Neural cell (in vitro differentiated cells): ENCODE results near the gene TYW3. TPM values are rescaled to one million over a fixed set of nuclear protein-coding genes. Genes with fewer than 3 reads are reported as not detected.

Experiments used
- H2AFZ ChIP-seq: fragments of 200-600, 300-800 bp; sonication (generic), shearing (Covaris generic); 2 replicates; pipeline ENCODE4 v1.6.0; 2014; ENCODE audit warnings: low read depth, mild to moderate bottlenecking, antibody characterized with exemption, low read length, moderate library complexity
- H3F3A ChIP-seq: fragments of 200-600 bp; shearing (Covaris generic); 2 replicates; pipeline ENCODE4 v1.6.1; 2016; ENCODE audit warnings: mild to moderate bottlenecking, moderate library complexity, mixed read lengths, antibody characterized with exemption, low read length; ENCODE audit not compliant: insufficient read depth, poor library complexity, severe bottlenecking
- H3K27ac ChIP-seq: fragments of 200-600, 300-800 bp; sonication (generic), shearing (Covaris generic); 2 replicates; pipeline ENCODE4 v1.5.1; 2014; ENCODE audit warnings: mild to moderate bottlenecking, low read length, moderate library complexity
- H3K27me3 ChIP-seq: fragments of 300-800, 200-600 bp; sonication (generic), shearing (Covaris generic); 2 replicates; pipeline ENCODE4 v1.6.0; 2014; ENCODE audit warnings: mild to moderate bottlenecking, low read depth, low read length, moderate library complexity; ENCODE audit not compliant: insufficient read depth
- H3K36me3 ChIP-seq: fragments of 300-800, 200-600 bp; sonication (generic), shearing (Covaris generic); 2 replicates; pipeline ENCODE4 v1.5.1; 2014; ENCODE audit warnings: mild to moderate bottlenecking, antibody characterized with exemption, low read length, moderate library complexity; ENCODE audit not compliant: insufficient read depth
- H3K4me2 ChIP-seq: fragments of 300-800, 200-600 bp; sonication (generic), shearing (Covaris generic); 2 replicates; pipeline ENCODE4 v1.6.0; 2014; ENCODE audit warnings: mild to moderate bottlenecking, low read length
- H3K4me3 ChIP-seq: fragments of 300-800, 200-600 bp; sonication (generic), shearing (Covaris generic); 2 replicates; pipeline ENCODE4 v1.5.1; 2014; ENCODE audit warnings: mild to moderate bottlenecking, low read length, moderate library complexity
- H3K79me2 ChIP-seq: fragments of 200-600 bp; shearing (Covaris generic); replicated peaks from 2 replicates; pipeline ENCODE4 v1.6.0; 2014; ENCODE audit warnings: mild to moderate bottlenecking, low read length, moderate library complexity; ENCODE audit not compliant: insufficient read depth
- H3K9ac ChIP-seq: fragments of 300-800, 200-600 bp; sonication (generic), shearing (Covaris generic); 2 replicates; pipeline ENCODE4 v1.6.1; 2016; ENCODE audit warnings: mild to moderate bottlenecking, low read length, mixed read lengths
- H3K9me2 ChIP-seq: fragments of 200-600 bp; shearing (Covaris generic); 2 replicates; pipeline ENCODE4 v1.6.1; 2016; ENCODE audit warnings: mild to moderate bottlenecking, low read length, mixed read lengths; ENCODE audit not compliant: insufficient read depth
- H3K9me3 ChIP-seq: fragments of 200-600, 300-800 bp; sonication (generic), shearing (Covaris generic); 2 replicates; pipeline ENCODE4 v1.6.1; 2016; ENCODE audit warnings: mild to moderate bottlenecking, mixed run types, low read length, moderate library complexity, mixed read lengths
- H4K20me1 ChIP-seq: fragments of 200-600 bp; shearing (Covaris generic); 2 replicates; pipeline ENCODE4 v1.6.1; 2016; ENCODE audit warnings: mild to moderate bottlenecking, mixed run types; ENCODE audit not compliant: insufficient read depth
- EP300 ChIP-seq: fragments of 450-650 bp; conservative IDR thresholded peaks from 2 replicates; pipeline ENCODE4 v1.6.1; 2014; ENCODE audit warnings: antibody characterized with exemption, mild to moderate bottlenecking, moderate library complexity; ENCODE audit not compliant: poor library complexity, severe bottlenecking
- EZH2 ChIP-seq: fragments of 200-600, 300-800 bp; shearing (Covaris generic), sonication (generic); IDR thresholded peaks from 2 replicates; pipeline ENCODE4 v1.6.1; 2014; ENCODE audit warnings: antibody characterized with exemption, low read length, borderline replicate concordance, mild to moderate bottlenecking; ENCODE audit not compliant: insufficient read depth, poor library complexity, severe bottlenecking
- MXI1 ChIP-seq: fragments of 450-650 bp; conservative IDR thresholded peaks from 2 replicates; pipeline ENCODE4 v1.6.1; 2014; ENCODE audit warnings: antibody characterized with exemption, mild to moderate bottlenecking; ENCODE audit not compliant: poor library complexity, severe bottlenecking
- POLR2AphosphoS5 ChIP-seq: IDR thresholded peaks from 2 replicates; pipeline ENCODE4 v1.6.1; 2012
- RAD21 ChIP-seq: fragments of 450-650 bp; conservative IDR thresholded peaks from 2 replicates; pipeline ENCODE4 v1.6.1; 2014; ENCODE audit warnings: antibody characterized with exemption, mild to moderate bottlenecking, moderate library complexity
- REST ChIP-seq: IDR thresholded peaks from 2 replicates; pipeline ENCODE4 v1.6.1; 2012; ENCODE audit warnings: borderline replicate concordance
- SMC3 ChIP-seq: fragments of 450-650 bp; conservative IDR thresholded peaks from 2 replicates; pipeline ENCODE4 v1.6.1; 2014; ENCODE audit warnings: antibody characterized with exemption, mild to moderate bottlenecking, moderate library complexity; ENCODE audit not compliant: poor library complexity
- TAF1 ChIP-seq: IDR thresholded peaks from 2 replicates; pipeline ENCODE4 v1.6.1; 2012; ENCODE audit warnings: low read depth
- polyA plus RNA-seq: library from polyadenylated mRNA; depleted of rRNA; stranded (reverse); fragments of >200 nt; gene quantifications from 2 replicates; pipeline ENCODE4 v1.2.3, GENCODE V29; 2014
- TF ChIP-seq, protein P1 (sequence below): fragments of 450-650 bp; IDR thresholded peaks from 2 replicates; pipeline ENCODE4 v1.5.1; 2014; ENCODE audit warnings: antibody characterized with exemption, mild to moderate bottlenecking, moderate library complexity; ENCODE audit not compliant: poor library complexity, severe bottlenecking

The TYW3 gene
- polyA plus RNA-seq, 1 donor from 2014 or later, result 1.5 TPM

DNA sequence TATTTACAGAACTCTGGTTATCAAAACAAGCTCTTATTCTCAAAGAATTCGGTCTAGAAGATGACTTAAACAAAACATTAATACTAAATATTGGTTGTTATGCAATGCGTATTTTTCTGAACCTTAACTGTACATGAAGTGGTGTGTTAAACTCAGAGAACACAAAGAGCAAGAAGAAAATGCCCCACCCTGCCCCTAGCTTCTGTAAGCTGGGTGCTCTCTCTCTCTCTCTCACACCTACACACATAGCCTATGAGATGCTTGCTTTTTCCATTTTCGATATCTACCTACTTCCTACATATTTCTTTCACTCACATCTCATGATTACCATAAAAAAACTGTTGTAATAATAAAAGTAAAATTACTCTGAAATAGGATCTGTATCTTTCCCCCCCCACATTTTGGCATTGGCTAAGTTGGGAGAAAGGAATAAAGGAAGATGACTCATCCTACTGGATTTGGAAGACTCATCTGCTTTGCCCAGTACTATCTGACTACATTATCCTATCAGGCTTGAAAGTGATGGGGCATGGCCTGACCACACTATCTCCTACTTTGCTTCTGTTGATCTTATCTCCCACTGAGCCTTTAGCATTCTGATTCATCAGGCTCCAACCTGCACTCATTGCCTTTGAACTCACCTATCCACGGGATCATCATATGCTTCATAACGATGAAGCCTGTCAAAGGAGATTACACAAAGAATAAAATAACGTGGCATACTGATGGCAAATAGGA lies 3.0 kb upstream of the TYW3 start:
- no peaks in the 10 kb centered on the region for H3K9me2 ChIP-seq
- H3K27ac ChIP-seq, result no peak overlapping the region
- no peaks in the 10 kb centered on the region for H3K36me3 ChIP-seq
- no peaks in the 10 kb centered on the region for H3K27me3 ChIP-seq
- no peaks in the 10 kb centered on the region for H3F3A ChIP-seq
- H3K4me3 ChIP-seq, result no peak overlapping the region
- no peak overlapping the region for H2AFZ ChIP-seq
- H3K9me3 ChIP-seq, result no peaks in the 10 kb centered on the region
- TF ChIP-seq POLR2AphosphoS5 (no peak), REST (no peak), EP300 (no peak), RAD21 (no peak), TAF1 (no peak), SMC3 (no peak), MXI1 (no peak), EZH2 (no peak)
- TF ChIP-seq, protein P1, sequence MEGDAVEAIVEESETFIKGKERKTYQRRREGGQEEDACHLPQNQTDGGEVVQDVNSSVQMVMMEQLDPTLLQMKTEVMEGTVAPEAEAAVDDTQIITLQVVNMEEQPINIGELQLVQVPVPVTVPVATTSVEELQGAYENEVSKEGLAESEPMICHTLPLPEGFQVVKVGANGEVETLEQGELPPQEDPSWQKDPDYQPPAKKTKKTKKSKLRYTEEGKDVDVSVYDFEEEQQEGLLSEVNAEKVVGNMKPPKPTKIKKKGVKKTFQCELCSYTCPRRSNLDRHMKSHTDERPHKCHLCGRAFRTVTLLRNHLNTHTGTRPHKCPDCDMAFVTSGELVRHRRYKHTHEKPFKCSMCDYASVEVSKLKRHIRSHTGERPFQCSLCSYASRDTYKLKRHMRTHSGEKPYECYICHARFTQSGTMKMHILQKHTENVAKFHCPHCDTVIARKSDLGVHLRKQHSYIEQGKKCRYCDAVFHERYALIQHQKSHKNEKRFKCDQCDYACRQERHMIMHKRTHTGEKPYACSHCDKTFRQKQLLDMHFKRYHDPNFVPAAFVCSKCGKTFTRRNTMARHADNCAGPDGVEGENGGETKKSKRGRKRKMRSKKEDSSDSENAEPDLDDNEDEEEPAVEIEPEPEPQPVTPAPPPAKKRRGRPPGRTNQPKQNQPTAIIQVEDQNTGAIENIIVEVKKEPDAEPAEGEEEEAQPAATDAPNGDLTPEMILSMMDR, result no peak
- no peaks in the 10 kb centered on the region for H3K79me2 ChIP-seq
- no peak overlapping the region for H3K9ac ChIP-seq
- no peak overlapping the region for H3K4me2 ChIP-seq
- no peaks in the 10 kb centered on the region for H4K20me1 ChIP-seq

DNA sequence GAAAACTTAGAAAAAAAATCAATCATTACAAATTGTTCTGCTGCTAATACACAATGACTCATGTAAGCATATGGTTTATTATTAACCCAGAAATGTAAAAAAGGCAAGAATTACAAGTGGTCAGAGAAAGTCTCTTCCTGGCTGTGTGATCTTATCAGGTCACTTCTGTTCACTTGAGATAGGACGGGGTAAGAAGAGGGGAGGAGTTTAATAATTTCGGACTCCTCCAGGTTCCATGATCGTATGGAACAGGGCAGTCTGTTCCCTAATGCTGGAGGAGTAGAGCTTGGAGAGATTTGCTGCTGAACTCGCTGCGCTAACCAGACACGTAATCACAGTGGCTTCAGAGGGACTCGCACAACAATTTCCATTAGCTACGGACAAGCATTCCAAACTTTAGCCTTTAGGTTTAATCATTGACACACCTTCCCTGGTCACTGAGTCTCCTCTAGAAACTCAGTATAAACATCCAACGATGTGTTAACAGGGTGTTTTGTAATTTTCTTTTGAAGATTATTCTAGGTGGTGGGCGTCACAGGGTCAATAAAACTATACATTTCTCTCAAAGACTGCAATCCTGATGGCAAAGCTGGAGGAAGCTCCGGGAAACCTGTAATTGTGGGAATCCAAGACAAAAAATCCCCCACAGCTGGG lies 1.4 kb upstream of the TYW3 start:
- Histone ChIP-seq H3K9me2 (no peaks in the 10 kb centered on the region), H3K27me3 (no peaks in the 10 kb centered on the region), H4K20me1 (no peaks in the 10 kb centered on the region), H3K4me3 (no peak overlapping the region), H3K27ac (no peak overlapping the region), H3K9me3 (no peaks in the 10 kb centered on the region), H3K36me3 (no peaks in the 10 kb centered on the region), H3K9ac (no peak overlapping the region), H3K79me2 (no peaks in the 10 kb centered on the region), H3K4me2 (no peak overlapping the region), H2AFZ (no peak overlapping the region), H3F3A (no peaks in the 10 kb centered on the region)
- TF ChIP-seq POLR2AphosphoS5, result no peak
- TF ChIP-seq EP300, result no peak
- TF ChIP-seq EZH2, result no peak
- TF ChIP-seq MXI1, result no peak
- TF ChIP-seq, protein P1, result no peak
- TF ChIP-seq REST, result no peak
- no peak for TF ChIP-seq SMC3
